Gastrocnemius medialis (tissue), 4 donors: ENCODE results near the gene OXCT2.

Source experiments
- POLR2A ChIP-seq, 2 donors: fragments of 450-650 bp; IDR thresholded peaks; one replicate each; pipeline ENCODE4 v1.6.1; 2017; ENCODE audit warnings: antibody characterized with exemption in 2 of 2, mild to moderate bottlenecking in 2 of 2, moderate library complexity in 2 of 2
- TF ChIP-seq, protein P1 (sequence below), 5 experiments: fragments of 450-650 bp in 3 of 5; fragments of 200-600 bp in 2 of 5; sonication (generic) in 2 of 5; IDR thresholded peaks in 4 of 5; conservative IDR thresholded peaks in 1 of 5; 1 replicate in 4 of 5; 2 replicates in 1 of 5; pipeline ENCODE4 v1.5.1; 2016 to 2019; ENCODE audit warnings: antibody characterized with exemption in 5 of 5, mild to moderate bottlenecking in 3 of 5, moderate library complexity in 3 of 5

GRCh38 chr1:39737546-39738169 lies 33.5 kb downstream of the OXCT2 start:
- TF ChIP-seq, protein P1, sequence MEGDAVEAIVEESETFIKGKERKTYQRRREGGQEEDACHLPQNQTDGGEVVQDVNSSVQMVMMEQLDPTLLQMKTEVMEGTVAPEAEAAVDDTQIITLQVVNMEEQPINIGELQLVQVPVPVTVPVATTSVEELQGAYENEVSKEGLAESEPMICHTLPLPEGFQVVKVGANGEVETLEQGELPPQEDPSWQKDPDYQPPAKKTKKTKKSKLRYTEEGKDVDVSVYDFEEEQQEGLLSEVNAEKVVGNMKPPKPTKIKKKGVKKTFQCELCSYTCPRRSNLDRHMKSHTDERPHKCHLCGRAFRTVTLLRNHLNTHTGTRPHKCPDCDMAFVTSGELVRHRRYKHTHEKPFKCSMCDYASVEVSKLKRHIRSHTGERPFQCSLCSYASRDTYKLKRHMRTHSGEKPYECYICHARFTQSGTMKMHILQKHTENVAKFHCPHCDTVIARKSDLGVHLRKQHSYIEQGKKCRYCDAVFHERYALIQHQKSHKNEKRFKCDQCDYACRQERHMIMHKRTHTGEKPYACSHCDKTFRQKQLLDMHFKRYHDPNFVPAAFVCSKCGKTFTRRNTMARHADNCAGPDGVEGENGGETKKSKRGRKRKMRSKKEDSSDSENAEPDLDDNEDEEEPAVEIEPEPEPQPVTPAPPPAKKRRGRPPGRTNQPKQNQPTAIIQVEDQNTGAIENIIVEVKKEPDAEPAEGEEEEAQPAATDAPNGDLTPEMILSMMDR (IDR thresholded peaks at IDR 0.05 in 4 of 5, conservative IDR thresholded peaks at IDR 0.05 in 1 of 5), result no peak
- no peak for TF ChIP-seq POLR2A (IDR thresholded peaks at IDR 0.05)
